IMR-90 (cell line): ENCODE data around the gene RNU1-4.
"Not testable (repeated sequence)": the region's sequence is repeated elsewhere in the genome, so short reads cannot be mapped to it uniquely, and the experiment has no call there.

Experiments used
- BHLHE40 ChIP-seq: fragments of 150-350 bp; IDR thresholded peaks from 2 replicates; pipeline ENCODE4 v1.6.1; 2016; ENCODE audit warnings: mild to moderate bottlenecking, low read depth, low read length
- CEBPB ChIP-seq: IDR thresholded peaks from 2 replicates; pipeline ENCODE4 v1.6.1; 2012; ENCODE audit warnings: low read depth, low read length, improper control_type of control experiment
- FOS ChIP-seq: fragments of 150-350 bp; IDR thresholded peaks from 2 replicates; pipeline ENCODE4 v1.6.1; 2016; ENCODE audit warnings: low read depth, low read length
- MAFK ChIP-seq: IDR thresholded peaks from 2 replicates; pipeline ENCODE4 v1.6.1; 2012; ENCODE audit warnings: low read depth, low read length, improper control_type of control experiment
- MXI1 ChIP-seq: IDR thresholded peaks from 2 replicates; pipeline ENCODE4 v1.6.1; 2012; ENCODE audit warnings: low read depth, mild to moderate bottlenecking, low read length, moderate library complexity, borderline replicate concordance
- POLR2A ChIP-seq: IDR thresholded peaks from 2 replicates; pipeline ENCODE4 v1.6.1; 2012; ENCODE audit warnings: mild to moderate bottlenecking, low read depth, low read length
- RAD21 ChIP-seq: IDR thresholded peaks from 2 replicates; pipeline ENCODE4 v1.6.1; 2012; ENCODE audit warnings: low read length, improper control_type of control experiment
- RFX5 ChIP-seq: IDR thresholded peaks from 2 replicates; pipeline ENCODE4 v1.8.0; 2012; ENCODE audit warnings: low read depth, mild to moderate bottlenecking, low read length, moderate library complexity
- SMC3 ChIP-seq: fragments of 150-350 bp; IDR thresholded peaks from 2 replicates; pipeline ENCODE4 v1.6.1; 2016; ENCODE audit warnings: low read depth, mild to moderate bottlenecking, antibody characterized with exemption, low read length, moderate library complexity
- TF ChIP-seq, protein P1 (sequence below): conservative IDR thresholded peaks from 2 replicates; pipeline ENCODE4 v1.5.1; 2012; ENCODE audit warnings: mild to moderate bottlenecking, low read depth, low read length, improper control_type of control experiment

- TF ChIP-seq, protein P1, sequence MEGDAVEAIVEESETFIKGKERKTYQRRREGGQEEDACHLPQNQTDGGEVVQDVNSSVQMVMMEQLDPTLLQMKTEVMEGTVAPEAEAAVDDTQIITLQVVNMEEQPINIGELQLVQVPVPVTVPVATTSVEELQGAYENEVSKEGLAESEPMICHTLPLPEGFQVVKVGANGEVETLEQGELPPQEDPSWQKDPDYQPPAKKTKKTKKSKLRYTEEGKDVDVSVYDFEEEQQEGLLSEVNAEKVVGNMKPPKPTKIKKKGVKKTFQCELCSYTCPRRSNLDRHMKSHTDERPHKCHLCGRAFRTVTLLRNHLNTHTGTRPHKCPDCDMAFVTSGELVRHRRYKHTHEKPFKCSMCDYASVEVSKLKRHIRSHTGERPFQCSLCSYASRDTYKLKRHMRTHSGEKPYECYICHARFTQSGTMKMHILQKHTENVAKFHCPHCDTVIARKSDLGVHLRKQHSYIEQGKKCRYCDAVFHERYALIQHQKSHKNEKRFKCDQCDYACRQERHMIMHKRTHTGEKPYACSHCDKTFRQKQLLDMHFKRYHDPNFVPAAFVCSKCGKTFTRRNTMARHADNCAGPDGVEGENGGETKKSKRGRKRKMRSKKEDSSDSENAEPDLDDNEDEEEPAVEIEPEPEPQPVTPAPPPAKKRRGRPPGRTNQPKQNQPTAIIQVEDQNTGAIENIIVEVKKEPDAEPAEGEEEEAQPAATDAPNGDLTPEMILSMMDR: not testable (repeated sequence)
- not testable (repeated sequence) for TF ChIP-seq MAFK, MXI1, POLR2A, CEBPB, FOS, BHLHE40, RFX5, RAD21, SMC3
These were observed 46.0 kb upstream of the RNU1-4 start for GRCh38 chr1:16694308-16694702.
